NCI-H146 (cell line): ENCODE data around the gene ESR1.

ENCODE experiments used
- DNase-seq: peaks from one replicate; lab custom pipeline; 2025; lab: John Stamatoyannopoulos, UW

The ESR1 gene

DNA sequence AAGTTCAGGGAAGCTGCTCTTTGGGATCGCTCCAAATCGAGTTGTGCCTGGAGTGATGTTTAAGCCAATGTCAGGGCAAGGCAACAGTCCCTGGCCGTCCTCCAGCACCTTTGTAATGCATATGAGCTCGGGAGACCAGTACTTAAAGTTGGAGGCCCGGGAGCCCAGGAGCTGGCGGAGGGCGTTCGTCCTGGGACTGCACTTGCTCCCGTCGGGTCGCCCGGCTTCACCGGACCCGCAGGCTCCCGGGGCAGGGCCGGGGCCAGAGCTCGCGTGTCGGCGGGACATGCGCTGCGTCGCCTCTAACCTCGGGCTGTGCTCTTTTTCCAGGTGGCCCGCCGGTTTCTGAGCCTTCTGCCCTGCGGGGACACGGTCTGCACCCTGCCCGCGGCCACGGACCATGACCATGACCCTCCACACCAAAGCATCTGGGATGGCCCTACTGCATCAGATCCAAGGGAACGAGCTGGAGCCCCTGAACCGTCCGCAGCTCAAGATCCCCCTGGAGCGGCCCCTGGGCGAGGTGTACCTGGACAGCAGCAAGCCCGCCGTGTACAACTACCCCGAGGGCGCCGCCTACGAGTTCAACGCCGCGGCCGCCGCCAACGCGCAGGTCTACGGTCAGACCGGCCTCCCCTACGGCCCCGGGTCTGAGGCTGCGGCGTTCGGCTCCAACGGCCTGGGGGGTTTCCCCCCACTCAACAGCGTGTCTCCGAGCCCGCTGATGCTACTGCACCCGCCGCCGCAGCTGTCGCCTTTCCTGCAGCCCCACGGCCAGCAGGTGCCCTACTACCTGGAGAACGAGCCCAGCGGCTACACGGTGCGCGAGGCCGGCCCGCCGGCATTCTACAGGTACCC is at the start of gene ESR1:
TSS of gene ESR1 (plus strand) at position 170 of the 858 bp plus-strand sequence. CDS start at position 401, 231 bp downstream.
- peak; percentile 57 for DNase-seq

DNA sequence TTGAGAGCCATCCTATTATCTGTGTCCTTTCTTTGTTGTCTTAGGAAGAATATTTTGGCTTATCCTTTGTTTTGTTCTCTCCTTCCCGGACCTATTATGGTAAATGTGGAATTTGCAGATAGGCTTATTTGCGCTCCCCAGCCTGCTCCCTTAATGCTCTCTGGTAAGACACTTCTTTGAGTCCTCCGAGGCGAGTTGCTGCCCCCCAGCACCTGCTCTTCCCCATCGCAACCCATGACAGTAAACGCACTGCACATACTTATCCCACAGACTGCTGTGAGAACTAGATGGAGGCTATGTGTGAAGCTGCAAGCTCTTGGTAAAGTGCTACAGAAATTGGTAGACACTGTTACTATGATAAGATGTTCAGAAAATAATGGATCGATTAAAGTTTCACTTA is 47.0 kb upstream of the ESR1 start:
- DNase-seq = no peak

DNA sequence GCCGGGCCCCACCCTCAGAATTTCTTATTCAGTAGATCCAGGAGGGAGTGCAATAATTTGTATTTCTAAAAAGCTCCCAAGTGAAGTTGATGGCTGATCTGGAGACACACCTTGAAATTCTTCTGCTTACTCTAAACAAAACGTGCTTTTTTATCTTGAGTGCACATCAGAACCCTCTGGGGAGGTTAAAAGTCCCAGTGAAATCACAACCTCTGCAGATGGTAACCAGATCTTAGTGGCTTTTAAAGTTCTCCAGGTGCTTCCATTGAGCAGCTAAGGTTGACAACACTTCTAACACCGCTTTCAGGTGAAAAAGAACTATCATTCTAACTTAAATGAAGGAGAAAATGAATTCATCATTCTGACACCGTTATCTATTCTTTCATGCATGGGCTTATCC is 45.6 kb upstream of the ESR1 start:
- DNase-seq = no peak

DNA sequence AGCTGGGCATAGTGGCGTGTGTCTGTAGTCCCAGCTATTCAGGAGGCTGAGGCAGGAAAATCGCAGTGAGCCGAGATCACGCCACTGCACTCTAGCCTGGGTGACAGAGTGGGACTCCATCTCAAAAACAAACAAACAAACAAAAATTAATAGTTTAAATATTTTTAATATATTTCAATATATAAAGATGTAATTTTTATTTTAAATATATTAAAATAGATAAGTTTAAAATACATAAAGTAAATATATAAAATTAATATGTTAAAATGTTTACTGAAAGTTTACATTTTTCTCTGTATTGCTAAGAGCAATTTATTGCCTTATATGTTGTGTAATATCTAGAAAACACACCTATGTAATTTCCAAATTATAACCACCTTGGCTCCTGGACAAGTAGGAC is 44.7 kb upstream of the ESR1 start:
- no peak for DNase-seq

DNA sequence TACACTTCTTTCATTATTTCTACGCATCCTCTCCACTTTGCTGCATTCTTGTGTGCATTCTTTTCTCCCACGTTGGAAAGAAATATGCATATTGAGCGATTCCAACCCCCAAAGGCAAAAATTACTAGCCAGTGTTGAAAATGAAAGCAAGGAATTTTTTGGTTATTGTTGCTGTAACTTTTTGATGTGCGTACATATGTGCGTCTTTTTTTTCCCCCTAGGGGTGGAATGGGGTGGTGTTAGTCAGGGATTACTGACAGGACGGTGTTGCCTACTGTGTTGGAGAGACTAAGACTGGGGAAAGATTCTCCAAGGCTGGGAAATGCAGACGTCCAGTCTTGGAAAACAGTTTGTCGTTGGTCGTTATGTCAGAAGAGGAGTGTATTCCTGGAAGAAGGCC is 44.2 kb upstream of the ESR1 start:
- no peak for DNase-seq

DNA sequence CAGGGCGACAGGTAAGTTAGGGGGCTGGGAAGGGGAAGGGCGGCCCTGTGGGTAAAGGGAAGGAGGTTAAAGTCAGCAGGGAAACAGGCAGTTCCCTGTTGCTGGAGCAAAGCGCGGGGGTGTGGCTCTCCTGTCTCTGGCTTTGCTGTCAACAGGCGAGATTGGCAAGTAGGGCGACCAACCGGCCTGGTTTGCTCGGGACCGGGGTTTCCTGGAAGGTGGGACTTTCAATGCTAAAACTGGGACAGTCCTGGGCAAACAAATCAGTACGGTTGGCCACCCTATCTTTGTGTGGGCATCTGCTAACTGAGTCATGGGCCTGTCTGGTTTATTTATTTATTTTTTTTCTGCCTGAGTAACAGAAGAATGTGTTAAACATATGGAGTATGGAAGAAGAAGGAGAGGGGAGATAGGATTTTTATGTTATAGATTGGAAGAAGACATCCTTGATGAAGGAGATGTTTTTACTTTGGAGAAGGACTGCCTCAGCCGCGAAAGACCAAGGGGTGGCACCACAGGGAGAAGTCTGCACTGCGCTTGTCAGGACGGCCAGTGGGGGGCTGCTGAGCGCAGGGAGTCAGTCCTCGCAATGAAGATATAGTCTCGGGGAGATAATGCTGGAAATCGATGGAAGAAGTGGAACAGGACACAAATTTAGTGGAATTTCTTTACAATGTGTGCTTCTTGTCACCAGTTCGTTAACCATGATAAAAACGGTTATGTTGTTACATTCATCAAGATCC is 43.4 kb upstream of the ESR1 start:
- peak; percentile 53 for DNase-seq

DNA sequence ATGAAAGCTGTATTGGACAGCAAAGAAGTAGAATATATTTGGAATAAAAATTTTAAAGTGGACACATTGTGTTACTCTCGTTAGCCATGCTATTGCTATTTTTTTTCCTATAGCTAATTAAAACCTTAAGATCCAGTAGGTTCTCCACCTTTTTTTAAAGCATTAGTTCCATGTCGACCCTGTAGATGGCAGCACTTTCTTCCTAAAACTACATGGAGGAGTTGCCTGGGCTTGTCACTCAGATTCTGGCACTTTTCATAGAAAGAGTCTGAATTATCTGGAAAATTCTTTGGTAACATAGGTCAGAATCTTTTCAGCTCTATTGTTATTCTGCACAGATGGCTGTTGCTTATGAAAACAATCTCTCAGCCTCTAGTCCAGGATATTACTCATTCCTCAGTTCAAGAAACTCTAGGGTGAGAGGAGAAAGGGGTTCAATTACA is 42.0 kb upstream of the ESR1 start:
- peak; percentile 70 for DNase-seq

DNA sequence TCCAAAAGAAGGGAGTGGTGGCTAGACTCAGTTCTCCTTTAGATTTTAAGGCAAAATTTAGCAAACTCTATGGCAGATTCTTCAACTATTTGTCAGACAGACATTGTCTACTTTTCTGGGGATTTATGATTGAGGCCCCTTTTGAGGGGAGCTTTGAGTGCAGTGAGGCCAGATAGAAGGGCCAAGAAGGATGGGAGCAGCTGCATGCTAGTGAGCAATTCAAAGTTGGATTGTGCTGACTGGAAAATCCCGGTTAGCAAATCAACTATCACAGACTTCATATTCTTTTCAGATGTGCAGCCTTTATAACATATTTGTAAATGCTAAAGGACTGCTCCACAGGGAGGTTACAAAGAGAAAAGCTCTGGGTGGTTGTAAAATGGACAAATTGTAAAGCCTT is 35.0 kb upstream of the ESR1 start:
- no peak for DNase-seq

DNA sequence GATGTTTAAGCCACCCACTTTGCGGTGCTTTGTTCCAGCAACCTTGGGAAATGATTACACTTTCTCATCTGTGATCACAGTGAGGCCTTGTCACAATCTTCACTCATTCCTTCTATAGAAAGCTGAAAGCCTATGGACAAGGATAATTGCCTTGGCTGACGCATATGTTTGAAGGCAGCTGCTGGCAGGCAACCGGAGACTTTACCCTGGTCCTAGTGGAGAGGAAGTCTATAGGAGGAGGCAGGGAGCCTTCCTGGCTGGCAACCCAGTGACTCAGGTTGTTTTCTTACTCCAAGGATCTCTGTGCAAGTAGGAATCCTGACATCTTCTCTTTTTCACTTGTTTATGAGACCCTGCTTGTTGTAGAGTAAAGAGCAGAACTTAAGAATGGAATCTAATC is 34.1 kb upstream of the ESR1 start:
- no peak for DNase-seq

DNA sequence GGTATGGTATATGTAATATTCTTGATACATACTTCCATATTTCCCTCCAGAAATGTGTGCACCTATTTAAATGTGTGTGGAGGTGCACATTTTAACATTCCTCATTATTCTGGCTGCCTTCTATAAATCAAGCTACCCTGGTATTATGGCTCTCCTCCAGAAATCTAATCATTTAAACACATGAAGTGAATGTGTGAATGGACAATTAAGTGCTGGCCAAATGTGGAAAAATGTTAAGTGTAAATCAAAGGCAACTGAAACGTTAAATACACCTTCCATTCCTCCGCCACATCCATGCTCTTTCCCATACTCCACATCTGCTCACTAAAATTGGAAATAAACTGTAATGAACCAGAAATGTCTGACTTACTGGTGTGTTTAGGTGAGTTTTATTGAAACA is 24.9 kb upstream of the ESR1 start:
- no peak for DNase-seq

DNA sequence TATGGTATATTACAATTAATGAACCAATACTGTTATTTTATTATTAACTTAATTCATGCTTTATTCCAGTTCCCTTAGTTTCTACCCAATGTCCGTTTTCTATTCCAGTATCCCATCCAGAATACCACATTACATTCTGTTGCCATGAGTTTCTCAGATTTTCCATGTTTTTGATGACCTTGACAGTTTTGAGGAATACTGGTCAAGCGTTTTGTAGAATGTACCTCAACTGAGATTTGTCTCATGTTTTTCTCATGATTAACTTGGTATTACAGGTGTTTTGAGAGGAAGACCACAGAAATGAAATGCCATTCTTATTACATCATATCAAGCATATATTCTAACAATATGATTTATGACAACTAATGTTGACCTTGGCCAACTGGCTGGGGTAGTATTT is 23.8 kb upstream of the ESR1 start:
- DNase-seq = no peak

DNA sequence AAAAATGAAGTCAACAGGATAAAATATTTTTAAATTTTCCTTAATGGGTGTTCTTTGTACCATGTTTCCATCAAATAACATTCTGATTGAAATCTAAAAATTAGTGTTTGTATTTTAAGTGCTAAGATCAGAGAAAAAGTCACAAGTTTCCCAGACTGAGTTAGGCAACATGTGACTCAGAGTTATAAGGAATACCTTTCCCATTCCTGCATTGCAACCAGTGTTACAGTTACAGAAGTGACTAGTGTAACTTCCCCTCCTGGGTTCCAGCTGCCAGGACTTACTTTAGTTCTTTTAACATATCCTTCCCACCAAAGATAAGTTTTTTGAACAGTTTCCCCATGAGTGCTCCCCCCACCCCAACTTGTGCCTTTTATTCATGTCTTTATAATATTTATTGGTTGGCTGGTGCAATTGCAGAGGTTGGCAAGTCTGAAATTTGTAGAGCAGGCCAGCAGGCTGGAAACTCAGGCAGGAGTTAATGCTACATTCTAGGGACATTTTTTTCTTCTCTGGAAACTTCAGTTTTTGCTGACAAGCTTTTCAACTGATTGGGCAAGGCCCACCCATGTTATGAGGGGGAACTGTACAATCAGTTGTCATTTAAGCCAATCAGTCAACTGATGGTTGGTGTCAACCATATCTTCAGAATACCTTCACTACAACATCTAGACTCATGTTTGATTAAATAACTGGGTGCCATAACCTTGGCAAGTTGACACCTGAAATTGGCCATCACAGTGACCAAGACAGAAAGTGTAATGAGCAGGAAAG is 22.9 kb upstream of the ESR1 start:
- DNase-seq = no peak

DNA sequence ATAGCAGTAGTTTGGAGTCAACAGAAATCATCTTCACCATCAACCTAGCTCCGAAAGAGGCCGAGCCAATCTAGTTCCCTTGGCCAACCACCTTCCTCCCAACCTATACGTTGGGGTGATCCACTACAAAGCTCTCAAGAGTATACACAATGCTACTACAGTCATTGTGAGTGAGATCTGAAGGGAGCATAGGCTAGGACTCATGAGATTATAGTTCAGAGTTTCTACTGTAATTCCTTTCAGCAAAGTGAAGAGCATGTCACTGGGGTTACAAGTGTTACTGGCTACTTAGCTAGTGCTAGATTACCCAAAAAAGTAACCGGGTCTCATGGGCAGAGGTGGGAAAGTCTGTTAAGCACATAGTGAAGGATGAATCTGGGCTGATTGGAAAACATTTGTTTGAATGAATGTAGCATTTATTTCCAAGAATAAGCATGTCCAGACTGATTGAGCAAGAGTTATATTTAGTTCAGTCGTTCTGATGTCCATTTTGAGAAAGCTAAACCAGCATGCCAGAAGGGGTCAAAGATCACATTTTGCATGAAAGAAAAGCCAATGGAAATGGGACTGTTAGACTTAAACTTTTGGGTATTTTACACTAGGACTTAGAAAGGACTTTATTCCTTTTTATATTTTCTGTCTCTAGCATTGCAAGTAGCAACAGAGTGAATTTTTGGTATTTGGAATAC is 10.5 kb upstream of the ESR1 start:
- no peak for DNase-seq

DNA sequence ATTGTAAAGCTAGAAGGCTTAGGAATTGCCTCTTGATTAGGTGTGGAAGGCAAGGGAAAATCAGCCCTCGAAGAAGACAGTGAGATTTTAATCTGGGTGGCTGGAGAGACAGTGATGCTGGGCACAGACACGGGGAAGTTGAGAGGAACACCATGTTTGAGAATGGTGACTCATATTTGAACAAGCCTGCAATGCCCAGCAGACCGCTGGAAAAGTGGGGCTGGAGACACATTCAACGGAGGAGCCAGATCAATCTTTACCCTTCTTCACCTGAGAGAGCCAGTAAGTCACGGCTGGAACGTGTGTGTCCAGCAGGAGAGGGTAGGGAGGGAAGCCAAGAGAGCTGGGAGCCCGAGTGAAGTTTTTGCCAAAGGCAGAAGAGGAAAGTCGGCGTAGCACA is 3.7 kb upstream of the ESR1 start:
- no peak for DNase-seq

DNA sequence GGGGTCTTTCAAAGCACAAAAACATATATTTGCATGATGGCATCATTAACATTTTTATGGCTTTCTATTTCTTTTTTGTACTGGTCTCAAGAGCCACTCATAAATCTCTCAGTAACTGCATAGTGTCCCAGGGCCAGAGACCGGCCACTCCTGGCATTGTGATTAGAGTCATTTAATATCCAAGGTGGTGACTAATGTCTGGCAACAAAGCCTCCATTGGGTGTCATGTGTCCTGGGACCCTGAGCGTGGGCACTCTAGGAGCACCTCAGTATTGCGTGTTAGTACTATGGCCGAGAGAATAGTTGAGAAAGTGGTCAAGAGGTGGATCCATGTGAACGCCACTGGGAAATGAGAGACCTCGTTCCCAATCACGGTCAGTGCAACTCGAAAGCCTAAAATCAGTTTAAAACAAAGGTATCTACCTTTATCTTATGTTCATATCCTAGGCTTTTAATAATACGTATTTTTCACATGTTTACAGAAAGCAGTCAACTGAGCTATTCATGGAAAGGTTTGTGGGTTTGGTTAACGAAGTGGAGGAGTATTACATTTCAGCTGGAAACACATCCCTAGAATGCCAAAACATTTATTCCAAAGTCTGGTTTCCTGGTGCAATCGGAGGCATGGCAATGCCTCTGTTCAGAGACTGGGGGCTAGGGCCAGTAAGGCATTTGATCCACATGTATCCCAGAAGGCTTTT is 2.7 kb upstream of the ESR1 start:
- DNase-seq = no peak

DNA sequence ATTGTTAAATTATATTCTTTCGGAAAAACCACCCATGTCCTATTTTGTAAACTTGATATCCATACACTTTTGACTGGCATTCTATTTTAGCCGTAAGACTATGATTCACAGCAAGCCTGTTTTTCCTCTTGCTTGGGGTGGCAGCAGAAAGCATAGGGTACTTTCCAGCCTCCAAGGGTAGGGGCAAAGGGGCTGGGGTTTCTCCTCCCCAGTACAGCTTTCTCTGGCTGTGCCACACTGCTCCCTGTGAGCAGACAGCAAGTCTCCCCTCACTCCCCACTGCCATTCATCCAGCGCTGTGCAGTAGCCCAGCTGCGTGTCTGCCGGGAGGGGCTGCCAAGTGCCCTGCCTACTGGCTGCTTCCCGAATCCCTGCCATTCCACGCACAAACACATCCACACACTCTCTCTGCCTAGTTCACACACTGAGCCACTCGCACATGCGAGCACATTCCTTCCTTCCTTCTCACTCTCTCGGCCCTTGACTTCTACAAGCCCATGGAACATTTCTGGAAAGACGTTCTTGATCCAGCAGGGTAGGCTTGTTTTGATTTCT is 2.1 kb upstream of the ESR1 start:
- DNase-seq = no peak

DNA sequence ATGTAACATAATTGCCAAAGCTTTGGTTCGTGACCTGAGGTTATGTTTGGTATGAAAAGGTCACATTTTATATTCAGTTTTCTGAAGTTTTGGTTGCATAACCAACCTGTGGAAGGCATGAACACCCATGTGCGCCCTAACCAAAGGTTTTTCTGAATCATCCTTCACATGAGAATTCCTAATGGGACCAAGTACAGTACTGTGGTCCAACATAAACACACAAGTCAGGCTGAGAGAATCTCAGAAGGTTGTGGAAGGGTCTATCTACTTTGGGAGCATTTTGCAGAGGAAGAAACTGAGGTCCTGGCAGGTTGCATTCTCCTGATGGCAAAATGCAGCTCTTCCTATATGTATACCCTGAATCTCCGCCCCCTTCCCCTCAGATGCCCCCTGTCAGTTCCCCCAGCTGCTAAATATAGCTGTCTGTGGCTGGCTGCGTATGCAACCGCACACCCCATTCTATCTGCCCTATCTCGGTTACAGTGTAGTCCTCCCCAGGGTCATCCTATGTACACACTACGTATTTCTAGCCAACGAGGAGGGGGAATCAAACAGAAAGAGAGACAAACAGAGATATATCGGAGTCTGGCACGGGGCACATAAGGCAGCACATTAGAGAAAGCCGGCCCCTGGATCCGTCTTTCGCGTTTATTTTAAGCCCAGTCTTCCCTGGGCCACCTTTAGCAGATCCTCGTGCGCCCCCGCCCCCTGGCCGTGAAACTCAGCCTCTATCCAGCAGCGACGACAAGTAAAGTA is 547 bp upstream of the ESR1 start:
- DNase-seq = no peak

DNA sequence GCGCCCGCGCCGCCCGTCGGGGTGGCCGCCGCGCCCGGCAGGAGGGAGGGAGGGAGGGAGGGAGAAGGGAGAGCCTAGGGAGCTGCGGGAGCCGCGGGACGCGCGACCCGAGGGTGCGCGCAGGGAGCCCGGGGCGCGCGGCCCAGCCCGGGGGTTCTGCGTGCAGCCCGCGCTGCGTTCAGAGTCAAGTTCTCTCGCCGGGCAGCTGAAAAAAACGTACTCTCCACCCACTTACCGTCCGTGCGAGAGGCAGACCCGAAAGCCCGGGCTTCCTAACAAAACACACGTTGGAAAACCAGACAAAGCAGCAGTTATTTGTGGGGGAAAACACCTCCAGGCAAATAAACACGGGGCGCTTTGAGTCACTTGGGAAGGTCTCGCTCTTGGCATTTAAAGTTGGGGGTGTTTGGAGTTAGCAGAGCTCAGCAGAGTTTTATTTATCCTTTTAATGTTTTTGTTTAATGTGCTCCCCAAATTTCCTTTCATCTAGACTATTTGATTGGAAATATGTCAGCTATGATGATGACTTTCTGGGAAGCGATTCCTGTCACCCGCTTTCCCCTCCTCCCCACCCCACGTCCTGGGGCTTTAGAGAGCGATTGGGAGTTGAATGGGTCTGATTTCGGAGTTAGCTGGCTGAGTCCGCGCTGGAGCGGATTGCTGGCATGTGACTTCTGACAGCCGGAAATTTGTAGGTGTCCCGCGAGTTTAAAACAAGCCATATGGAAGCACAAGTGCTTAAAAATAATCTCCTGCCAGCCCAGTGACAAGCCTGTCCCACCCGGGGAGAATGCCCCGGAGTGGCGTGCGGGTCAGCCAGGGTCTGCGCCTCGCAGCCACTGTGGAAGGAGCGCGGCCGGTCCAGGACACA is 1.1 kb downstream of the ESR1 start:
- no peak for DNase-seq

DNA sequence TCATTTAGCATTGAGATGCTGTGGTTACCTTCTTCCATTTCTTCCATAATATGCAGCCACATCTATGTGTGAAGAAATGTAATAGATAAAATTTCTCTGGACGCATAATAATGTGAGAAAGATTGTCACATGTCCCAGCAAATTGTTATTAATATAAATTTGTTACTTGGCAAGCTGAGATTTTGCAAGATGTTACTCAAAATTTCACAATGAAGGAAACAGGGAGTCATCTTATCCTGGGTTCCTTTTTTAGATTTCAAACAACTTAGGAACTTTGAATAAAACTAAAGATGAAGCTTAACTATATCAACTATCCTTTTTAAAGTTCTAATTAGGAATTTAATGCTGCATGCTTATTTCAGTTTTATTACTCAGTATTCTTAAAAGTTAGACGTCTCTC is 3.6 kb downstream of the ESR1 start:
- no peak for DNase-seq
